NCI-H2081 treated with DMSO at 0.1 percent for 48 hours (cell line): ENCODE data around the gene RIPOR2.
A peak's percentile ranks its signal among the peaks of the same experiment; 100 is the strongest.
"Not testable (repeated sequence)": the region's sequence is repeated elsewhere in the genome, so short reads cannot be mapped to it uniquely, and the experiment has no call there.

ENCODE experiments used
- DNase-seq: peaks from one replicate; lab custom pipeline; 2025; lab: John Stamatoyannopoulos, UW

Gene RIPOR2

GRCh38 chr6:24802271-24803059, 133.3 kb downstream of the RIPOR2 start:
- no peak for DNase-seq

DNA sequence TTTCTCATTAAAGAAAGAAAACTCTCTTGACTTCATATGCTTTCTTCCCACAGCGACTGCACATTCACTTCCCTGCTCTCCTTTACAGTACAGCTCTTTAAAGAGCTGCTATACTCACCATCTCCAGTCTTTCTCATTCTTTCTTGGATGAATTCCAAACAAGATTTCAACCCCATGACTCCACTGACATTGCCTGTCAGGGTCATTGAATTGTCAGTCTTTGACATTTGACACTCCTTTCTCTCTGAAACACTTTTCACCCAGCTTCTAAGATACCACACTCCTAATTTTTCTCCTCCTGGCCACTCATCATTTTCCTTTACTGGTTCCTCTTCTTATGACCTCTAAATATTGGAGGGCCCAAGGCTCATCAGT, 136.2 kb downstream of the RIPOR2 start:
- DNase-seq = no peak

DNA sequence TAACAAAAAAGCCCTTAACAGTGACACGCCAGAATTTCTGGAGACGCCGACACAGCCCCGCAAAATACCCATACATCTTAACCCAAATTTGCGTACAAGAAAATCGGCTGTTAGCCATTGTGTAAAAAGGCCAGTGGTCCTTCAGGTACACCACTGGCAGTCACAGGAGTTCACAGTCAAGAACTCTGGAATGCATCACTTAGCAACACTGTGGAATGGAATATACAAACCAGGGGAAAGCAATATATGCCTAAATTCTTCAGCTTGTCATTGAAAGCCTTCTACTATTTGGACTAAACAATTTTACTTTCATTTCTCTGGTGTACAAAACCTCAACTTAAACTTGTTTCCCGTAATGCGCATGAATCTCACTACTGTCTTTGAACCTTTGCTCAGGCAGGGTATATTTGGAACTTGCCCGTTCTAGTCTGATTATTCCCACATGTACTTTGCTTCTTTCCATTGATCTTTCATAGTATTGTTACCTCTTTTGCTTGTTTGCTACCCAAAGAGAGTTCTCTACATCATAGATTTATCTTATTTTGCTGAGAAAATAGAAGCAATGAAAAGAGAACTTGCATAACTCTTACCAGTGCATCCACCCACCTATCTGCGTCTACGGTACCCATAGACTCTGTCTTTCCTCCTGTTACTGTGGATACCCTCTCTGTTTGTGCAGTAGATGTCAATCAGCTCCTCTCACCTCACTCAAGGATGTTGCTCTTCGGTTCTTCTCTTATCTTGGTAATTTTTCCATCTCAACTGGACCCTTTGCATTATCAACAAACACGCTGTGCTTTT, 136.8 kb downstream of the RIPOR2 start, which contains the start of gene ARMH2:
Gene ARMH2 (minus strand): TSS at position 178 of the 801 bp plus-strand sequence. CDS start 60 bp downstream, at position 118.
- DNase-seq = no peak

GRCh38 chr6:24797596-24798216, 138.1 kb downstream of the RIPOR2 start:
- no peak for DNase-seq

- no peak for DNase-seq
Observed at GRCh38 chr6:24796616-24797290, 139.0 kb downstream of the RIPOR2 start.

- no peak for DNase-seq
Observed at GRCh38 chr6:24795106-24795505, 140.7 kb downstream of the RIPOR2 start.

- DNase-seq = no peak
Observed at GRCh38 chr6:24788031-24788665, 147.6 kb downstream of the RIPOR2 start.

- DNase-seq = no peak
Observed at GRCh38 chr6:24780206-24780605, 155.6 kb downstream of the RIPOR2 start.

DNA sequence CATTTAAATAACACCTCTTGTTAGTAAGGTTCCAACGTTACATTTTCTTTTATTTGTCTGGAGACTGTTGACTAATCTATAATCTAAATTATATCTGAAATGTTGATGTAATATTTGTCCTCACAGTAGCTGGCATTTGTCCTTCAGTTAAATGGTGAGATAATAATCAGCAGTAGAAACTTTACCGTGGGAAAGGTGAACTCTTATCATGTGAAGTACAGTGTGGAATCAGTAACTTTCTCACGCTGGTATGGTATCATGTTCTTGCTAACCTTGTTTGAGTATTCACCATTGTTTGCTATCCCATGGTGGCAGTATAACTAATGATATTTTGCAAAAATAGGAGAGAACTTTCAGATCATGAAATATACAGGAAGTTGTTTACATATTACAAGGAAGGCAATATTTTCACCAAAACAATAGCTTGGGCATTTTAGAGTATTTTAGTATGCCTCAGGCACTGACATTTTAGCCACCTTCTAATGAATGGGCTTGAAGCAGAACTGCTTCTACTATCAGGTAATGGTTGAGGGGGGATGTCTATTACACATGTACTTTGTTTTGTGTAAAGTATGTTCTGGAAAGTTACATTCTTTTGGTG, 156.2 kb downstream of the RIPOR2 start:
- no peak for DNase-seq

- DNase-seq = no peak
Observed at GRCh38 chr6:24778878-24779277, 156.9 kb downstream of the RIPOR2 start.

DNA sequence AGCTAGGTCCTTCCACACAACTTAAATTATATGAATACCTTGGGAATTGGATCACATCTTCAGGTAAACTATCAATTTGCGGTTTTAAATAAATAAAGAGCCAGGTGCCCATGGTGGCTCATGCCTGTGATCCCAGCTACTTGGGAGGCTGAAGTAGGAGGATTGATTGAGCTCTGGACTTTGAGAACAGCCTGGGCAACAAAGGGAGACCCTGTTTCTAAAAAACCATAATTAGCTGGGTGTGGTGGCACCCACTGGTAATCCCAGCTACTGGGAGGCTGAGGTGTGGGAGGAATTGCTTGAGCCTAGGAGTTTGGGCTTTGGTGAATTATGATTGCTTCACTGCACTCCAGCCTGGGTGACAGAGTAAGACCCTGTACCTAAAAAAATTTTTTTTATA, 157.6 kb downstream of the RIPOR2 start:
- DNase-seq = no peak

- DNase-seq = no peak
Observed at GRCh38 chr6:24777227-24777626, 158.5 kb downstream of the RIPOR2 start.

- no peak for DNase-seq
Observed at GRCh38 chr6:24775520-24776058, 160.2 kb downstream of the RIPOR2 start.

DNA sequence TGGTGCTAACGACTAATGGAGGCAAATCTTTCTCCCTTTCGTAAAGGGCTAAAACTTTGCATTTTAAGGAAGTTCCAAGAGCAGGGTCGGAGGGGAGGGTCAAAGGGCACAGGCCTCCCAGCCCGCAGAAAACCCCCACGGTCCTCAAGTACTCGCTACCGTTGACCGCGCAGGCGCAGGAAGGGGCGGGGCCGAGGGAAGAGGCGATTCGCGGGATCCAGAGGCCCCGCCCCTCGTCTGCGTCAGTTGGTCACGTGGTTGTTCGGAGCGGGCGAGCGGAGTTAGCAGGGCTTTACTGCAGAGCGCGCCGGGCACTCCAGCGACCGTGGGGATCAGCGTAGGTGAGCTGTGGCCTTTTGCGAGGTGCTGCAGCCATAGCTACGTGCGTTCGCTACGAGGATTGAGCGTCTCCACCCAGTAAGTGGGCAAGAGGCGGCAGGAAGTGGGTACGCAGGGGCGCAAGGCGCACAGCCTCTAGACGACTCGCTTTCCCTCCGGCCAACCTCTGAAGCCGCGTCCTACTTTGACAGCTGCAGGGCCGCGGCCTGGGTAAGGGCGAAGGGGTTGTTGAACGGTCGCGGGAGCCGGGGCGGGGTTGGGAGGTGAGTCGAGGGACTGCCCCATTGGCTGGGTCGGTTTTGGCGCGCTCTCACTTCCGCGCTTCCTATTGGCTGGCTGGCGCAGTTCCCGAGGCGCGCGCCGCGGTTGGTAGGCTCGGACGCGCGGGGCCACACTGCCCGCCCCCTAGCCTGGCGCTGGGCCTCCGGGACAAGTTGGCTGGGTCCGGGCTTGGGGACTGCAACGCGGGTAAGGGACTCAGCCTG, 160.9 kb downstream of the RIPOR2 start, which contains the start of gene GMNN:
Gene GMNN (plus strand): TSS at position 242 of the 824 bp plus-strand sequence. CDS start 2,310 bp downstream, outside the sequence.
- peak; percentile 83 for DNase-seq

- no peak for DNase-seq
Observed at GRCh38 chr6:24768361-24768760, 167.4 kb downstream of the RIPOR2 start.

GRCh38 chr6:24766680-24767462, 168.9 kb downstream of the RIPOR2 start:
- DNase-seq = no peak

GRCh38 chr6:24765968-24766367, 169.8 kb downstream of the RIPOR2 start:
- not testable (repeated sequence) for DNase-seq

- not testable (repeated sequence) for DNase-seq
Observed at GRCh38 chr6:24764833-24765828, 170.6 kb downstream of the RIPOR2 start.
